ENCODE data around the gene DSC1.

The DSC1 gene

GRCh38 chr18:31102025-31102684, 60.5 kb downstream of the DSC1 start, which contains the start of gene DSC2:
Gene DSC2, minus strand, starts transcription at chr18:31102421. Its CDS starts 450 bp downstream, at chr18:31101971.
- no peak for DNase-seq

GRCh38 chr18:31101183-31102024, 61.3 kb downstream of the DSC1 start:
- DNase-seq = no peak

GRCh38 chr18:31100436-31101182, 62.0 kb downstream of the DSC1 start:
- DNase-seq = no peak

DNA sequence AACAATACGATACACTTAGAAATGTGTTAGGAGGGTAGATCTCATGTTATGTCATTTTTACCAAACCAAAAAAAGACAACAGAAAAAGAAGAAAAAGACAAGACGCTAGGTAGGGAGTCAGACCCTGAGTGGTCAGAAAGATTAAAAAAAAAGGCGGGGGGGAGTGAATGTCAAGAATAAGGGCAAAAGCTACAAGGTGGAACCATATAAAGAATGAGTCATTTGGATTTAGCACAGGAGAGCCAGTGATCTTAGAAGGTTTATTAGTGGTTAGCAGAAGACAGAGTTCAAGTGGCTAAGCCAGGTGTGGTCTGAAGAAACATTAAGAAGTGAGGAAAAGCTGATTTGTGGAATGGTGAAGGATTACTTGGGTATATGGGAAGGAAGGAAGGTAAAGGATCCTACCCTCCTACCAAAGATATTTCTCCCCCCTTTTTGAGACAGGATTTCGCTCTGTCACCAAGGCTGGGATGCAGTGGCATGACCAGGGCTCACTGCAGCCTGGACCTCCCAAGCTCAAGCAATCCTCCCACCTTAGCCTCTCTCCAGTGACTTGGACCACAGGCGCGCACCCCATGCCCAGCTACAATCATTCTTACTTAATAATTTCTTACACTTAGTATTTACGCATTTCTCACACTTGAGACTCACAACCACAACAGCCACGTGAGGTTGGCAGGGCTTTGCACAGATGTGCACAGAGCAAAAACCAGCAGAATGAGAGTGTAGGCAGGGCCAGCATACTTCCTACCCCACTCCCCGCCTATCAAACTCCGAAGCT, 63.0 kb downstream of the DSC1 start:
- no peak for DNase-seq

- no peak for DNase-seq
Measured at GRCh38 chr18:31098878-31099277, 63.8 kb downstream of the DSC1 start.

- no peak for DNase-seq
Measured at GRCh38 chr18:31097666-31098065, 65.0 kb downstream of the DSC1 start.

- no peak for DNase-seq
Measured at GRCh38 chr18:31093880-31094279, 68.8 kb downstream of the DSC1 start.

DNA sequence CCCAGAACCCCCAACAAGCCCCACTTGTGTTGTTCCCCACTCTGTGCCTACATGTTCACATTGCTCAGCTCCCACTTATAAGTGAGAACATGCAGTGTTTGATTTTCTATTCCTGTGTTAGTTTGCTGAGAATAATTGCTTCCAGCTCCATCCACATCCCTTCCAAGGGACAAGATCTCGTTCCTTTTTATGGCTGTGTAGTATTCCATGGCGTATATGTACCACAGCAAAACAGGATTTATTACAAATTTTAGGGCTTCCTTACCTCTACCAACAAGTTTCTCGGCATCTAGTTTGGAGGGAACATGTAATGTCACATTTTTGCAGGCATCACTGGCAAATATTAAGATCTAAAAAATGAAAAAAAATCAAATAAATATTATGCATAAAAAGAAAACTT, 69.4 kb downstream of the DSC1 start:
- no peak for DNase-seq

GRCh38 chr18:31091350-31091749, 71.3 kb downstream of the DSC1 start:
- no peak for DNase-seq

GRCh38 chr18:31088532-31088931, 74.1 kb downstream of the DSC1 start:
- no peak for DNase-seq

- no peak for DNase-seq
Measured at GRCh38 chr18:31079973-31080372, 82.7 kb downstream of the DSC1 start.
